ENCODE results near the gene C17orf100. TPM values are rescaled to one million over a fixed set of nuclear protein-coding genes. Genes with fewer than 3 reads are reported as not detected.

The C17orf100 gene
- total and polyA plus RNA-seq, 2 of the 13 experiments (the other 11 are each of a cell fraction or from before 2014, with no cell fraction given): 3.6 to 8.7 TPM

DNA sequence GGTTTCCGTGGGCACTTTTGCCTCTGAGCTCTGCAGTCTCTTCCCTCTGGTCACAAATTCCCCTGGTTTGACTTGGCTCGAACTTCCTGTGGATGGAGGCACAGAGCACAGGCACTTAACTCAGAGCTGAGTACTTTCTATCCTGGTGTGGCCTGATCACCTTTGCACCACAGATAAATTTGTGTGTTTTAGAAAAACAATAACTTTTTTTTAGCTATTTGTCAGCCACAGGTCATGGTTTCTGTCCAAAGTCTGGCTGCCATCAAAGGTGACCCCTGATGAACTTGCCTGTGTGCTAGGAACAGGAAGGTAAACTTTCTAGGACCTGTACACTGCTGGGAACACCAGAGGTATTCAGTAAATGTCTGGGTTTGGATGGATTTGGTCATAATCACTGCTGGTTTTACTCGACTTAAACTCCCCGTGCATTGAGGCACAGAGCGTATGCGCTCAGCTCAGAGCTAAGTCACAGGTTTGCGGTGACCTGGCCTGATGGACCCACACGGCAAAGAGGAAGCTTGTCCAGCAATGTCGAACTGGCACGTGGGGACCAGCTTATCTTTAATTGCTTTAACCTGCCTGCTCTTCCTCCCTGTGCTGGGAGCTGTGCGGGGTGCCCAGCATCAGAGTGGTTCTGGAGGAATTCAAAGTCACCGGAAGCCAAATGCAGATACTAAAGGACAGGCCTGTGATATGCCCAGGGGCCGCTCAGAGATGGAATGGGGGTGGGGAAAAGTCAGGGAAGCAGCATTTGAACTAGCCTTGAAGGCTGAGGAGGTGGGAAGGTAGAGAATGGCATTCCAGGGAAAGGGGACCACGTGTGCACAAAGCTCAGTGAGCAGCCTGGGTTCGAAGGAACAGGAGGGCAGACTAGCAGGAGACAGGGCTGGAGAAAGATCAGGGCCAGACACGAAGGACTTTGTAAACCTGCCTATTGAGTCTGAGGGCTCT is 48.7 kb downstream of the C17orf100 start (continued):
- TF ChIP-seq, protein P1, sequence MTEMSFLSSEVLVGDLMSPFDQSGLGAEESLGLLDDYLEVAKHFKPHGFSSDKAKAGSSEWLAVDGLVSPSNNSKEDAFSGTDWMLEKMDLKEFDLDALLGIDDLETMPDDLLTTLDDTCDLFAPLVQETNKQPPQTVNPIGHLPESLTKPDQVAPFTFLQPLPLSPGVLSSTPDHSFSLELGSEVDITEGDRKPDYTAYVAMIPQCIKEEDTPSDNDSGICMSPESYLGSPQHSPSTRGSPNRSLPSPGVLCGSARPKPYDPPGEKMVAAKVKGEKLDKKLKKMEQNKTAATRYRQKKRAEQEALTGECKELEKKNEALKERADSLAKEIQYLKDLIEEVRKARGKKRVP (CRISPR knock-in tag; IDR thresholded peaks at IDR 0.05): peak in 1 of 2 experiments; percentile 77; a peak in 1 of 4 replicates
- 0 out of 2 replicates have a peak, but pooled peaks have one; percentile 24 for TF ChIP-seq ZNF569 (CRISPR knock-in tag; IDR thresholded peaks at IDR 0.05; ENCODE audit: borderline replicate concordance)
- peak; percentile 99 for TF ChIP-seq RXRA (CRISPR knock-in tag; IDR thresholded peaks at IDR 0.05)
- peak; percentile 98 for TF ChIP-seq PHF21A (CRISPR knock-in tag; IDR thresholded peaks at IDR 0.05)
- peak; percentile 83; the same call in 1 of the 2 replicates for TF ChIP-seq ZNF33A (CRISPR knock-in tag; IDR thresholded peaks at IDR 0.05; ENCODE audit: borderline replicate concordance)
- TF ChIP-seq, protein P2, sequence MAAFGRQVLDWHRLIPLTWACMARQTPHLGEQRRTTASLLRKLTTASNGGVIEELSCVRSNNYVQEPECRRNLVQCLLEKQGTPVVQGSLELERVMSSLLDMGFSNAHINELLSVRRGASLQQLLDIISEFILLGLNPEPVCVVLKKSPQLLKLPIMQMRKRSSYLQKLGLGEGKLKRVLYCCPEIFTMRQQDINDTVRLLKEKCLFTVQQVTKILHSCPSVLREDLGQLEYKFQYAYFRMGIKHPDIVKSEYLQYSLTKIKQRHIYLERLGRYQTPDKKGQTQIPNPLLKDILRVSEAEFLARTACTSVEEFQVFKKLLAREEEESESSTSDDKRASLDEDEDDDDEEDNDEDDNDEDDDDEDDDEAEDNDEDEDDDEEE (CRISPR knock-in tag; IDR thresholded peaks at IDR 0.05): peak; percentile 27; the same call in 1 of the 2 replicates
- TF ChIP-seq, protein P3, sequence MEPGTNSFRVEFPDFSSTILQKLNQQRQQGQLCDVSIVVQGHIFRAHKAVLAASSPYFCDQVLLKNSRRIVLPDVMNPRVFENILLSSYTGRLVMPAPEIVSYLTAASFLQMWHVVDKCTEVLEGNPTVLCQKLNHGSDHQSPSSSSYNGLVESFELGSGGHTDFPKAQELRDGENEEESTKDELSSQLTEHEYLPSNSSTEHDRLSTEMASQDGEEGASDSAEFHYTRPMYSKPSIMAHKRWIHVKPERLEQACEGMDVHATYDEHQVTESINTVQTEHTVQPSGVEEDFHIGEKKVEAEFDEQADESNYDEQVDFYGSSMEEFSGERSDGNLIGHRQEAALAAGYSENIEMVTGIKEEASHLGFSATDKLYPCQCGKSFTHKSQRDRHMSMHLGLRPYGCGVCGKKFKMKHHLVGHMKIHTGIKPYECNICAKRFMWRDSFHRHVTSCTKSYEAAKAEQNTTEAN (CRISPR knock-in tag; conservative IDR thresholded peaks at IDR 0.05): peak; percentile 82; the same call in 1 of the 2 replicates
- TF ChIP-seq, protein P4, sequence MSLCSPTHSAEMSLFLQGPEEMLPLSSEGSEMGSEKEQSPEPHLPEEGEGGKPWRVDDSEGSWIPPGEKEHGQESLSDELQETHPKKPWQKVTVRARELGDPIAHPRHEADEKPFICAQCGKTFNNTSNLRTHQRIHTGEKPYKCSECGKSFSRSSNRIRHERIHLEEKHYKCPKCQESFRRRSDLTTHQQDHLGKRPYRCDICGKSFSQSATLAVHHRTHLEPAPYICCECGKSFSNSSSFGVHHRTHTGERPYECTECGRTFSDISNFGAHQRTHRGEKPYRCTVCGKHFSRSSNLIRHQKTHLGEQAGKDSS (CRISPR knock-in tag; IDR thresholded peaks at IDR 0.05; ENCODE audit: borderline replicate concordance, low read depth): peak; percentile 61; the same call in 1 of the 2 replicates
- TF ChIP-seq, protein P5, sequence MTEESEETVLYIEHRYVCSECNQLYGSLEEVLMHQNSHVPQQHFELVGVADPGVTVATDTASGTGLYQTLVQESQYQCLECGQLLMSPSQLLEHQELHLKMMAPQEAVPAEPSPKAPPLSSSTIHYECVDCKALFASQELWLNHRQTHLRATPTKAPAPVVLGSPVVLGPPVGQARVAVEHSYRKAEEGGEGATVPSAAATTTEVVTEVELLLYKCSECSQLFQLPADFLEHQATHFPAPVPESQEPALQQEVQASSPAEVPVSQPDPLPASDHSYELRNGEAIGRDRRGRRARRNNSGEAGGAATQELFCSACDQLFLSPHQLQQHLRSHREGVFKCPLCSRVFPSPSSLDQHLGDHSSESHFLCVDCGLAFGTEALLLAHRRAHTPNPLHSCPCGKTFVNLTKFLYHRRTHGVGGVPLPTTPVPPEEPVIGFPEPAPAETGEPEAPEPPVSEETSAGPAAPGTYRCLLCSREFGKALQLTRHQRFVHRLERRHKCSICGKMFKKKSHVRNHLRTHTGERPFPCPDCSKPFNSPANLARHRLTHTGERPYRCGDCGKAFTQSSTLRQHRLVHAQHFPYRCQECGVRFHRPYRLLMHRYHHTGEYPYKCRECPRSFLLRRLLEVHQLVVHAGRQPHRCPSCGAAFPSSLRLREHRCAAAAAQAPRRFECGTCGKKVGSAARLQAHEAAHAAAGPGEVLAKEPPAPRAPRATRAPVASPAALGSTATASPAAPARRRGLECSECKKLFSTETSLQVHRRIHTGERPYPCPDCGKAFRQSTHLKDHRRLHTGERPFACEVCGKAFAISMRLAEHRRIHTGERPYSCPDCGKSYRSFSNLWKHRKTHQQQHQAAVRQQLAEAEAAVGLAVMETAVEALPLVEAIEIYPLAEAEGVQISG (CRISPR knock-in tag; IDR thresholded peaks at IDR 0.05): no peak; the same call in none of the 2 replicates
- TF ChIP-seq ZFP37 (CRISPR knock-in tag; IDR thresholded peaks at IDR 0.05; ENCODE audit: borderline replicate concordance): peak; percentile 66; the same call in 1 of the 2 replicates
- TF ChIP-seq, protein P6, sequence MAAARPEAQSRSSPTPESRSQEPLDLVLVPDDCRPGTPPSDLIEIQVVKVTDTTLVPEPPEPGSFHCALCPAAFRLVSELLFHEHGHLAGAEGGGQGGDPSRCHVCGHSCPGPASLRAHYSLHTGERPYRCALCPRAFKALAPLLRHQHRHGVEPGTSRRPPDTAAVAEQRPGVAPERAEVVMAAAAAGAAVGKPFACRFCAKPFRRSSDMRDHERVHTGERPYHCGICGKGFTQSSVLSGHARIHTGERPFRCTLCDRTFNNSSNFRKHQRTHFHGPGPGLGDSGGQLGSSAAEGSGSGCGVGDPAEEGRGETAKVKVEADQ (CRISPR knock-in tag; IDR thresholded peaks at IDR 0.05; ENCODE audit: borderline replicate concordance): no peak
- 0 out of 2 replicates have a peak, but pooled peaks have one; percentile 38 for TF ChIP-seq TSC22D2 (CRISPR knock-in tag; IDR thresholded peaks at IDR 0.05; ENCODE audit: borderline replicate concordance)
- TF ChIP-seq ZNF841 (CRISPR knock-in tag; IDR thresholded peaks at IDR 0.05; ENCODE audit: borderline replicate concordance): no peak
- TF ChIP-seq KLF13 (CRISPR knock-in tag; IDR thresholded peaks at IDR 0.05): no peak
- no peak for TF ChIP-seq RAD21 (CRISPR knock-in tag; IDR thresholded peaks at IDR 0.05)
- no peak; the same call in 1 of the 2 replicates for TF ChIP-seq ZNF607 (CRISPR knock-in tag; IDR thresholded peaks at IDR 0.05; ENCODE audit: borderline replicate concordance)
- TF ChIP-seq HDAC1 (CRISPR knock-in tag; IDR thresholded peaks at IDR 0.05): peak; percentile 97
